Renal cortex interstitium (tissue), 11 donors: ENCODE data around the gene FCSK. TPM values are rescaled to one million over a fixed set of nuclear protein-coding genes. Genes with fewer than 3 reads are reported as not detected.

ENCODE experiments used
- DNase-seq, 11 donors: peaks; one replicate each; pipeline ENCODE4 v3.0.0-alpha.2; 2013; ENCODE audit warnings: low read depth in 9 of 11, low spot score in 4 of 11; ENCODE audit errors: extremely low read depth in 1 of 11
- polyA plus RNA-seq, 3 donors: library from polyadenylated mRNA; unstranded; fragments of 120-200 nt; gene quantifications; one replicate each; pipeline ENCODE4 v1.2.1, GENCODE V29; 2013; ENCODE audit not compliant: insufficient read length in 3 of 3

Gene FCSK
- polyA plus RNA-seq, 3 donors = 13.5 to 21.1 (median 15.2) TPM

GRCh38 chr16:70495425-70496182, 41.2 kb downstream of the FCSK start:
- DNase-seq = no peak

- no peak for DNase-seq
These were observed 42.1 kb downstream of the FCSK start for GRCh38 chr16:70496513-70496912.

- no peak for DNase-seq
These were observed 54.4 kb downstream of the FCSK start for GRCh38 chr16:70508752-70509151.

- no peak for DNase-seq
These were observed 55.8 kb downstream of the FCSK start for GRCh38 chr16:70510216-70510615.

- no peak for DNase-seq
These were observed 57.4 kb downstream of the FCSK start for GRCh38 chr16:70511833-70512232.

GRCh38 chr16:70512456-70512855, 58.1 kb downstream of the FCSK start:
- DNase-seq = no peak

GRCh38 chr16:70520612-70521297, 66.4 kb downstream of the FCSK start:
- no peak for DNase-seq

GRCh38 chr16:70522216-70523075, 68.1 kb downstream of the FCSK start:
- DNase-seq = no peak

- peak in 10 of 11 donors; percentile 75 to 87 (median 84) for DNase-seq
These were observed 68.8 kb downstream of the FCSK start, which contains the start of gene COG4 for GRCh38 chr16:70523076-70523742. COG4 (minus strand) TSS chr16:70523554; CDS start chr16:70523543, 11 bp downstream.

- DNase-seq = peak in 6 of 11 donors; percentile 15 to 81 (median 32)
These were observed 69.5 kb downstream of the FCSK start, which contains the start of gene SF3B3 for GRCh38 chr16:70523743-70524398. SF3B3 (plus strand) TSS chr16:70523816; CDS start chr16:70526657, 2,841 bp downstream.

GRCh38 chr16:70524399-70524825, 70.0 kb downstream of the FCSK start:
- peak in 9 of 11 donors; percentile 1 to 20 (median 10) for DNase-seq

GRCh38 chr16:70526403-70526802, 72.0 kb downstream of the FCSK start:
- DNase-seq = no peak

GRCh38 chr16:70527315-70527996, 73.1 kb downstream of the FCSK start:
- DNase-seq = no peak

GRCh38 chr16:70529051-70529777, 74.8 kb downstream of the FCSK start:
- peak in 6 of 11 donors; percentile 1 to 13 (median 7) for DNase-seq
